RKO (cell line): ENCODE results near the gene USP30.

ENCODE experiments used
- DNase-seq: peaks from one replicate; pipeline ENCODE4 v3.0.0-alpha.2; 2016; ENCODE audit warnings: low spot score

The USP30 gene

DNA sequence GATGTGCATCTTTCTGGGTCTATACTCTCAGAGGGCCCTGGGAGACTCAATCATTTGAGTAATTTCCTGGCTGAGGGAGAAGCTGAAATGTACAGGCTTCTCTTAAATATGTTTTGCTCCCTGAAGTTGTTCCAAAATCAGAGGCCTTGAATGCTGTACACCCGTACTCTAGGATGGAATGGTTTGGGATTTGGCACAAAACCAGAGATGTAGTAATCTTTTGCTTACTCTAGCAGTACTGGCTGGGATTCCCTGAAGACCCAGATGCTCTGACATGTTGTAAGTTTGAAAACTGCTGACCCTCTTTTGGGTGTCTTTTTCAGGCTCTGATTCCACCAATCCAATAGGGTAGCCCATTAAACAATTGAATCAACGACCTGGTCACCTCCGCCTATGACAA lies 74.4 kb downstream of the USP30 start:
- DNase-seq: no peak

DNA sequence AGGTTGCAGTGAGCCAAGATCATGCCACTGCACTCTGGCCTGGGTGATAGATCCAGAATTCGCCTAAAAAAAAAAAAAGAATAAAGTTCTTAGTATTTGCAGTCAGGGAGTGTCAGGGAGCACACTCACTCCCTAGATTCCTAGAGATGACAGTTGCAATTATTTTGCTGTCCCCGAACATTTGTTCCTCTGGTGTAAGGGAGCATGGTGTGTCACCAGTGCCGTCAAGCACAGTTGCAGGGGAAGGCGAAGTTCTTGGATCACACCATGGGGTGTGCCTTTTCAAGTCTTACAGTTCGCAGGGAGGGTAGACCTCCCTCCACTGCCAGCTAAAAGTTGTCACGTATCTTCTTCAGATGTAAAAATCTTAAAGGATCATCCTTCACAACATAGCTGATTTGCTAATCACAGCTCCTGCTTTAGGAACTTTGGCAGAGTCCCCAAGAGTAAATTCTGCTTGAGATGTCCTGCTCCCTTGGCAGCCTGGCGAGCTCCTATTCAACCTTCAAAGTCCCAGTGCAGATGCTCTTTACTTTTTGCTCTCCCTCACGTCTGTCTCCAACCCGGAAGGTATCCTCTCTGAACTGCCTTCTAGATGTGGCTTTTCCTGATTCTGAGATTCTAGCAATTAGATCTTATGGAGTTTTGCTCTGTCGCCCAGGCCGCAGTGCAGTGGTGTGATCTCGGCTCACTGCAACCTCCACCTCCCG lies 75.3 kb downstream of the USP30 start:
- no peak for DNase-seq

DNA sequence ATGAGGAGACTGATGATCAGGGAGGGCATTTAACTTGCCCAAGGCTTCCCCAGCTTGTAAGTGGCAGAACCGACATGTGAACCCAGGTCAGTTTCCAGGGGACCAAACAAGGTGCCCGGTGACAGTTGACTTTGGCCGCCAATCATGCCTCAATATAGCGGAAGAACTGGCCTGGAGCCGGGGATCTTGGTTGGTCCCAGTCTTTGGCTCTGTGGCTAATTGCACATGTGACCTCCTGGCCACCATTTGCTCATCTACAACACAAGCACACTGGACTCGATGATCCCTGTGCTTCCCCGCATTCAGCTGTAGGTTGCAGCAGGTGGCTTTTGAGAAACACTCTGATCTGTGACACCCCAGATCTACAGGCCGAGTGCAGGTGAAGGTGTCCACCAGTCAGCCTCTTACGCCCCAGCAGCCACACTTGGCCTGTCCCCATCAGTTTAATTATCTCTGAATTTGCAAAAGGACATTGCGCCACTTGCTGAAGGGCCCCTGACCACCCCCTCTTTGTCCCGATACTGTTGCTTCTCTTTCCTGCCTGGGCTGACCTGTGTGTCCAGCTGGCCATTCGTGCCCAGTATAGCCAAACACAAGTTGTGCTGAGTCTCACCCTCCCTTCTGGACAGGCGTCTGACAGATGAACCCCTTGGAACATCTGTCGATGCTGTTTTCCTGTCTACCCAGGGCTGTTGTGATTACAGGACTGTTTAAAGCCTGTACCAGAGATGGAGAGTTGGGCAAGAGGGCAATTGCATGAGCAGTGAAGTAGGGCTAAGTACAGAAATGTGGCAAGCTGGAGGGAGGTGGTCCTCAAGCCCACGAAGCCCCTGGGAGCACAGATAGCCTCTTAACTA lies 78.1 kb downstream of the USP30 start:
- DNase-seq: no peak

DNA sequence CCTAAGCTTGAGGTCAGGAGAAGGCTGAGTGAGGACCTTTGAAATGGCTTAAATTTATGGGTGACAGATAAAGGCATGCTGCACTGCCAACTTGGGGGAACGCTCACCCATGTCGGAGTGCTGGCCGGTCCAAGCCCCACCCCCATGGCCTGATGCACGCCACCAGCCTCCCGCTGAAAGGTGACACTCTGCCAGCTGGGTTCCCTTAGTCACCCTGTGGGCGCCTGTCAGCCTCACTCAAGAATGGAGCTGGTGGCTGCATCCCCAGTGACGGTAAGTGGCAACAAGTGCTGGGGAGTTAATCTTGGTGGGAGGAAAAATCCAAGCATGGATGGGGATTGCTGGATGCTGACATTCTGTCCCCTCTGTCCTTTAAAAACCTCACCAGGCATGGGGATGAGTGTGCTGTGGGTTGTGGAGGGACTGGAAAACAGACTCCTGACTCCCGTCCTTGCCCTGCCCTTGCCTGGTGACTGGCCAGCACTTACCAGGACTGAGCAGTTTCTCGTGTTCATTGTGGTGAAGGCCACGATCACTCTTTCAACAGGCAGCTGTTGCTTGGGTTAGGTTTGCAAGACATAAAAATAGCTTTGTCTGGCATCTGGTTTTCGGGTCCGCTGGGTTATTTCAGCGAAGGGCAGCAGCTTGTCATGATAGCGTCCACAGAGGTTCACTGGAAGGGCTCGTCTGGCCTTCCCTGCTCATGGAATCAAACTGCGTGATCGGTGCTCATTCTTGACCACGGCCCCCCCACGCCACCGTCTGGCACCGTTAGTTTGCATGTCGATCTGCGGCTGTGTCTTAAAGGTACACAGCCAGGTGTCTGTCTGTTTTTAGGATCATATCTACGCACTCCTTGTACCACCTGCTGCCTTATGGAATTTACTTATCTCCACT lies 79.0 kb downstream of the USP30 start:
- peak; percentile 24 for DNase-seq

DNA sequence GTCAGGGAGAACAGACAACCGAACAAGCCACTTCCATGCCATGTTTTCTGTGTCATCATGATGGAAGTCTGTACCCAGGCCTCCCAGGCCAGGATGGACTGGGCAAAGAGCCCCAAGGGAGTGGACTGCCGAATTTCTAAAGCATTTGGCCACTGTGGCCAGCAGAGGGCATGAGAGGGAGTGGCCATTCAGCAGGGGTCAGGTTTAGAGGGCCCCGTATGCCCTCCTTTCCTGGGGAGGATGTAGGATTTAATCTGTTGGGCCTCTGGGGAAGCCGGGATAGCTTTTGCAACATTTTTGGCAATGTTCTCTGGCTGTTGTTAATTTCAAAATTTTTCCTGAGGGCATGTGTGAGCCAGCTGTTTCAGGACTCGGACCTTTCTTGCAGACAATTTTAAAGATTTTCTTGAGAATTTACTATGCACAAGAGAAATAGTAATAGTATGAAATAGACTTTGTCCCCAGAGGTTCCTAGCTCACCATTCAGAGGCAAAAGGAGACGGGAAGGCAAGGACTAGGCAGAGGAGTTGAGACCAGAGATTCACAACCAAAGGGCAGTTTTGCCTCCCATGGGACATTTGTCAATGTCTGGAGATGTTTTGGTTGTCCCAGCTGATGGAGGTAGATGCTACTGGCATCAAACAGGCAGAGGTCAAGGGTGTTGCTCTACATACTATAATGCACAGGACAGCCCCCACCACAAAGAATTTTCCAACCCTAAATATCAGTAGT lies 82.0 kb downstream of the USP30 start:
- DNase-seq: peak; percentile 32

DNA sequence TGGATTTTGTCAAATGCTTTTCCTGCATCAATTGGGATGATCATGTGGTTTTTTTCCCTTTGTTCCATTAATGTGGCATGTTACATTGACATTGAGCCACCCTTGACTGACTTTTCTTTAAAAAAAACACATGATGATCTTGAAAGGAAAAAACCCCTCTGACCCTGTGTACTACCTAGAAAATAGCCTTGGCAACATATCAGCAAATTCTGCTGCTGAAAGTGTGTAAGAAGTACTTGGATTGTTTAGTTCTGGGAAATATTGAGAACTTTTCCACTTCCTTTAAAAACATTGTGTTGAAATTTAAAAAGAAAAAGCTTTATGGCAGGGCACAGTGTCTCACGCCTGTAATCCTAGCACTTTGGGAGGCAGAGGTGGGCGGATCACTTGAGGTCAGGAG lies 84.7 kb downstream of the USP30 start:
- no peak for DNase-seq
